HG02642 (cell line): Measurements from ENCODE around the gene OSBPL10.

Source experiments
- ATAC-seq: cut with Tn5 transposase; IDR thresholded peaks from one replicate; pipeline ENCODE4 v1.9.1; 2021; ENCODE audit warnings: mild to moderate bottlenecking; ENCODE audit not compliant: unreplicated experiment, poor library complexity

Gene OSBPL10

DNA sequence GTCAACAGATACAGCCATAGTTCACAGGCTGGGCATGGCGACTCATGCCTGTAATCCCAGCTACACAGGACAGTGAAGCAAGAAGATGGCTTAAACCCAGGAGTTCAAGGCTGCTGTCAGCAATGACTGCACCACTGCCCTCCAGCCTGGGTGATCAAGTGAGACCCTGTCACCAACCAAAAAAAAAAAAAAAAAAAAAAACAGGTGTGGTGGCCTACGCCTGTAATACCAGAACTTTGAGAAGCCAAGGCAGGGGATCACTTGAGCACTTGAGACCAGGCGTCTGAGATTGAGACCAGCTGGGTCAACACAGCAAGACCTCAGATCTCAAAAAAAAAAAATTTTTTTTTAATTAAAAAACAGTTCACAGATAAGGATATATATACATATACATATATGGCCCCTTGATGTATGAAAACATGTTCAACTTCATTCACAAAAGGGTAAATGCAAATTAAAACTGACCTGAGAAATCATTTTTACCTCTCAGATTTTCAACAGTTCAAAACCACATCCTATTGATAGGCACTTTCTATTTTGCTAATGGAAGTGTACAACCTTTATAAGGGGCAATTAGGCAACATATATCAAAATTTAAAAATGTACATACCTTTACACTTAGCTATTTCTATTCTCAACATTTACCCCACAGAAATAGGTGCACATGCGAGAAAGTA lies 51.1 kb downstream of the OSBPL10 start:
- ATAC-seq, result no peak

- ATAC-seq, result no peak
These were observed 53.3 kb downstream of the OSBPL10 start for GRCh38 chr3:31927811-31928210.

- no peak for ATAC-seq
These were observed 54.5 kb downstream of the OSBPL10 start for GRCh38 chr3:31926543-31926942.

- ATAC-seq, result peak; percentile 68
These were observed 55.8 kb downstream of the OSBPL10 start for GRCh38 chr3:31925271-31925630.

DNA sequence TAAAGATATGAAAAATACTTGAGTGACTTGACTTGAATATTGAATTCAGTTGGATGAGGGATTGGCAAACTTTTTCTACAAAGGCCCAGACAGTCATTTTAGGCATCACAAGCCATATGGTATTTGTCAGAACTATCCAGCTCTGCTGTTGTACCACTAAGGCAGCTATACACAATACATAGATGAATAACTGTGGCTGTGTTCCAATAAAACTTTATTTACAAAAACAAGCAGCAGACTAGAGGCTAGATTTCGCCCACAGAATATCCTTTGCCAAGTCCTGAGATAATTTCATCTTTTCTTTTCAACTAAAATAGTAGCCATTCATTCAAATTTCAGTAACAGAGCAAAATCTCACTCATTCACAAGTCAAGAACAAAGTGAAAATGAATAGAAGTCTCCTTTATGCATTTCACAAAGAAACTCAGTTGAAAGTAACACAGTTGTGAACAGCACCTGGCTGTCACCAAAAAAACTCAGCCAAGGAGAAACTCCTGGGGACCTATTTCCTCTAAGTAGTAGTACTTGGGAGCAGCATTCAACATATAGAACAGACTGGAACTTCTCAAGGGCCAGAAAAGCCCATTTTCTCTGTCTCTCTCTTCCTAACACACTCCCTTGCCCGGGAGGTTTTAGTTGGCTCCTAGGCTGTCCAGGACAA lies 56.3 kb downstream of the OSBPL10 start:
- peak; percentile 17 for ATAC-seq

GRCh38 chr3:31922962-31923361 lies 58.1 kb downstream of the OSBPL10 start:
- ATAC-seq, result no peak

- ATAC-seq, result no peak
These were observed 59.2 kb downstream of the OSBPL10 start for GRCh38 chr3:31921837-31922236.

DNA sequence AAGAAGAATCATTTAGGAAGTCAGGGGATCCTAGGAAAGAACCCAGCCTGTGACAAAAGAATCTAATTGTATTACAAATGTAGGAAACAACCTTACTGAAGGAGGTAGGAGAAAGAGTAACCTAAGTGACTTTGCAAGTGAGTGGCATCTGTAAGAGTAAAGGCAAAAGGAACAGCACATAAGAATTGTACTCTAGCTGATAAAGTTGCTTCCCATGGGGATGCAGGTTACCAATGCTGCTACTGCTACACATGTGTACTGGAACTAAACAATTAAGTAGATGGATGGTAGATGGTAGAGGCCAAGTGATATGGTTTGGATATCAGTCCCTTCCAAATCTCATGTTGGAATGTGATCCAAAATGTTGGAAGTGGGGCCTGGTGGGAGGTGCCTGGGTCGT lies 60.8 kb downstream of the OSBPL10 start:
- ATAC-seq, result no peak

- no peak for ATAC-seq
These were observed 61.5 kb downstream of the OSBPL10 start for GRCh38 chr3:31919528-31919927.

DNA sequence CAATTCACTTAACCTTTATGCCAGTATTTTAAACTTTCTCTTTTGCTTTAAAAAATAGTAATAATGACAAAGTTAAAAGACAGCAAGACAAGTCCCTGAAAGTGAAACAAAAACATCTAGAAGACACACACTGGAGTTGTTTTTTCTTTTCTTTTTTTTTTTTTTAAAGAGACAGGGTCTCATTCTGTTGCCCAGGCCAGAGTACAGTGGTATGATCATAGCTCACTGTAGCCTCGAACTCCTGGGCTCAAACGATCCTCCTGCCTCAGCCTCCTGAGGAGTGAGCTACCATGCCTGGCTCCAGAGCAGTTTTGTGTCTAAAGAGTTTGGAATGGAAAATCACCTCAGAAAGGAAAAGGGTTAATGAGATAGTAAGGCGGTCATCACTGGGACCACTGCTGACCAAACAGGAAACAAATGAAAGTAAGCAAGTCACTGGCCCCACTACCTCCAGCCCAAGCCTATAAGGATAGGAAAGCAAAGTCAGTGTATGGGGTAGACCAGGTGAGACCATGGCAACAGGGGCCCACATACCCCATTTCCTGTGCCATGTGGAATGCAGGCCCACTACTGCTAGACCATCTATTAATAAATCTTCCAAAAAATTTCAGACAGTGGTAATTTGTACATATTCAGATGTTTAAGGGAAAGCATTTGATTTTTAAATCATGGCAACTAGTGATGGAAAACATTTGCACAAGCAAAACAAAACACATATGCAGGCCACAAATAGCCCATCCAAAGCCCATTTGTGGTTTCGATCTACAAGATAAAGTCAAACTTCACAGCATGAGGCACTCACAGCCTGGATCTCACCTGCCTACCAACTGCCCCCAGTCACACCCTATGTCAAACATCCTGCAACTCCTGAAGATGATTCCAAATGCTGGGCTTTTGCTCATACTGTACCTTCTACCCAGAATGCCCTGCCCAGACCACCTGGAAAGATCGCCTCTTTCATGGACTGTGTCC lies 62.6 kb downstream of the OSBPL10 start:
- ATAC-seq, result peak; percentile 60

DNA sequence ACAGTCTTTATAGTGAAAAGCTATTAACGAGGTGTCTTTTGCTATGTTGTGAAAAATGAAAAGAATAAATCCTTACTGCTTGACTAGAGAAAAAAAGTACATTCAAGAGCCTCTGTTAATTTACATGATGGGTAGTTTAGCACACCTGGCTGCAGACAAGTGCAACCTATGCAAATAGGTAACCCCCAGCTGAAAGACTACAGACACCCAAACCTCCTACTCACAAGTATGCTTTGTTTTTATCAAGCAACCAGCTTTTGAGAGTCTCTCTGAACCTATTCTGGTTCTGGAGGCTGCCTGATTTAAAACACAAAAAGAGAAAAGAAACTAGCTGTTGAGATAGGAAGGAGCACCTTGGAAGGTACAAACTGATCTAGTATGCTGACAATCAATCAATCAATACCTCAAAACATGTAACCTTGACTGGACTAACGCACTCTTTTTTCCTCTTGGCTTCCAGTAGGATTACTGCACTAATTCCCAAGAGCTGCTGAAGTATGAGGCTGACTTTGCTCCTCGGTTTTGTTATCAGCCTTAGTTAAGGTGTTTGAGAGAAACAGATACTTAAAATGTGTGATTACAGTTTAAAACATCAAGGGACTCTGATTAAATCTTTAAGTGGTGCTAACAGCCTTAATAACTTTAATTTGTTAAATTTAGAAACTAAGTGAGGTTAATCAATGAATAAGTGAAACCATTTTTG lies 63.6 kb downstream of the OSBPL10 start:
- peak; percentile 91 for ATAC-seq

GRCh38 chr3:31911643-31912042 lies 69.4 kb downstream of the OSBPL10 start:
- no peak for ATAC-seq

- no peak for ATAC-seq
These were observed 69.9 kb downstream of the OSBPL10 start for GRCh38 chr3:31911124-31911523.

GRCh38 chr3:31909455-31909854 lies 71.6 kb downstream of the OSBPL10 start:
- ATAC-seq, result no peak

DNA sequence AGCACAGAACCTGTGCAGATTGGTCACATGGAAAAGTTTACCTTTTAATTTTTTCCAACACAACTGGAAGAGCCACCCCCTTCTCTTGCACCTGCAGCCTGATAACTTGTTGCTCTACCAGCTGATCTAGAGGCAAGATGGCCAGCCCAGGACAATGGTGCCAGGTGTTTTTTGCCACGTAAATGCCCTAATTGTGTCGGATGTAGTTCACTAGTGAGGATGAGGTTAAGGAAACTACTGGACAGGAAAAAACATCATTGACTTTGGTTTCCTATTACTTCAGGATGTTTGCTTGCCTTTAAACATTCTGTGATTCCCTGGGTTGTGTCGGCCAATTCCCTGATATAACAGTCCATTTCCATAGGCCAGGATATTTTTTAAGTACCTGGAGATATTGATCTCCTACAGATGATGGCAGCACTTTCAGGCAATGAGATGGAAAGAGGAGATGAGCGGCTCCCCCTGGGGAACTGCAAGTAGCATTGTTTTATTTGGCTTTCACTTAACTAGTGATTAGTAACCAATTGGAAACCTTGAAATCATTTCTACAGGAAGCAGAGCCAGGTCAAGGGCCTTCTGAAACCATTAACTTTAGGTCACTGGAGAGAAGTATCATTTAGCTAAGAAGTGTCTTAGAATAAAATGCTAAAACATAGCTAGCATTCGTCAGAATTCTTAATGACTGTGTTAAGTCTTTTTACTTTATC lies 72.5 kb downstream of the OSBPL10 start:
- ATAC-seq, result peak; percentile 62

- no peak for ATAC-seq
These were observed 74.9 kb downstream of the OSBPL10 start for GRCh38 chr3:31906182-31906581.

GRCh38 chr3:31903686-31904431 lies 77.2 kb downstream of the OSBPL10 start:
- no peak for ATAC-seq

DNA sequence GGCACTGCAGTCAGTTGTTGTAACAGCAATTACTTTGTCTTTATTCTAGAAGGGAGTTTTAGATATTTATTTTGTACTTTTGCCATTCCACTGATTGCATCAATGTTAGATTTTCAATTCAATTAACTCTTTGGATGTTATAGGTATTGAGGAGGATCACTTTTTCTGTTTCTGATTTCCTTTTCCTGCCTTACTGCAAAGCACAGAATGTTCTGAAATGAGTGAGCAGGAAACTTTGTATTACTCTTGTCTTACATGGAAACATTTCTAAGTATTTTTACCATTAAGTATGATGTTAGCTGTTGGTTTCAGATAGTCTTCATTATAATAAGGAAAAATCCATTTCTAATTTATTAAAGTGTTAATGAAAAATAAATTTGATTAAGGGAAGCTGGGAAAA lies 80.5 kb downstream of the OSBPL10 start:
- ATAC-seq, result no peak
